Activated CD4-positive, alpha-beta T cell treated with anti-CD3 and anti-CD28 coated beads, Interleukin-2, amount 50 U/mL, for 48 hours (primary cell): ENCODE data around the gene MAB21L4.
A peak's percentile ranks its signal among the peaks of the same experiment; 100 is the strongest.

Source experiments
- DNase-seq, 2 experiments: peaks; one replicate each; pipeline ENCODE4 v3.0.0-alpha.2; 2020

Gene MAB21L4

GRCh38 chr2:240925191-240925567 is 29.2 kb upstream of the MAB21L4 start:
- no peak for DNase-seq

DNA sequence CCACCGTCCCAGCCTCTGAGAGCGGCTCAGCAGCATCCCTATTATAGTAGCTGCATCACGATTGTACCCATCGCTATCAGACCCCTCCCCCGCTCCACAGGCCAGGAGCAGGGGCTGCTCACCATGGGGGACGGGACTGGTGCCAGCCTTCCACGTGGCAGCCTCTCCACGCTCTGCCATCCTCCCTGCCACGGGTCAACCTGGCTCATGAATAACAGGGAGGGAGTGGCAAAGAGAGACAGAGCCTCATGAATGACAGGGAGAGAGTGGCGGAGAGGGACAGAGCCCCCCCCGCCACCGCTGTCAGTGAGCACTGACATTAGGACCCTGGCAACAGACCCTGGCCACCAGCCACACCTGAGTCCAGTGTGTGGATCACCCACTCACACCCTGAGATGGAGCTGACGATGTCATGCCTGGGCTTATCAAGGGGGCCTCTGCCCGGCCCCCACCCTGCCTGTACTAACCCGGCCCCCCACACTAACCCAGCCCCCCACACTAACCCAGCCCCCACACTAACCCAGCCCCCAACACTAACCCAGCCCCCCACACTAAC is 27.1 kb upstream of the MAB21L4 start:
- no peak for DNase-seq

DNA sequence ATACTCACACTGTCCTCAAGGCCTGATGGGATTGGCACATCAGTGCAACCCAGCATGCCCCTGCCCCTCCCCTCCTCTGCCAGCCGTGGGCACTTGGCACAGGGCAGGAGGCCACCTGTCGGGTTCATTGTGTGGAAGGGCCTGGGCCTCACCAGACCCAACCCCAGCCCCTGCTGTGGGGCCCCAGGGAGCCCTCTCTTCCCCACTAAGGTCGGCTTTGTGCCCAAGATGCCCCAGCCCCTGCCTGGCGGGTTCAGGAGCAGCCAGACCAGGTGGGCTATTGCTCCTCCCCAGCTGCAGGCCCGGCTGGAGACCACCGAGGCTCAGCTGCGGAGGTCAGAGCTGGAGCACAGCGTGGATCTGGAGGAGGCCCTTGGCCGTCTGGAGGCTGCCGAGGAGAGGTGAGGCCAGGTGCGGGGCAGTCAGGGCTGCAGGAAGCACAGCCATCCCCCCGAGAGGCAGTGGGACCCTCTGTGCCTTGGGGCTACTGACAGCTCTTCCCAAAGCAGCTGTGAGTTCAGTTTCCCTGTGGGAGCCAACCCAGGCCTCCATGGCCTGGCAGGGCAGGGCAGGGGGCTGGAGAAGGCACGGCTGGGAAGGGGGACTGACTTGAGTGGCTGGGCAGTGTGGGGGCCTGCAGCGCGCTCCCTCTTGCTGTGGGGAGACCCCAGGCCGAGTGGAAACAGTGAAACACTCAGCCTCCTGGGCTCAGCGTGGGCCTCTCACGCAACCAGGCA is 26.5 kb upstream of the MAB21L4 start:
- DNase-seq, result no peak

GRCh38 chr2:240921995-240922244 is 26.0 kb upstream of the MAB21L4 start:
- DNase-seq, result no peak

GRCh38 chr2:240921311-240921994 is 25.5 kb upstream of the MAB21L4 start:
- DNase-seq, result no peak

GRCh38 chr2:240920783-240921231 is 24.9 kb upstream of the MAB21L4 start:
- no peak for DNase-seq

DNA sequence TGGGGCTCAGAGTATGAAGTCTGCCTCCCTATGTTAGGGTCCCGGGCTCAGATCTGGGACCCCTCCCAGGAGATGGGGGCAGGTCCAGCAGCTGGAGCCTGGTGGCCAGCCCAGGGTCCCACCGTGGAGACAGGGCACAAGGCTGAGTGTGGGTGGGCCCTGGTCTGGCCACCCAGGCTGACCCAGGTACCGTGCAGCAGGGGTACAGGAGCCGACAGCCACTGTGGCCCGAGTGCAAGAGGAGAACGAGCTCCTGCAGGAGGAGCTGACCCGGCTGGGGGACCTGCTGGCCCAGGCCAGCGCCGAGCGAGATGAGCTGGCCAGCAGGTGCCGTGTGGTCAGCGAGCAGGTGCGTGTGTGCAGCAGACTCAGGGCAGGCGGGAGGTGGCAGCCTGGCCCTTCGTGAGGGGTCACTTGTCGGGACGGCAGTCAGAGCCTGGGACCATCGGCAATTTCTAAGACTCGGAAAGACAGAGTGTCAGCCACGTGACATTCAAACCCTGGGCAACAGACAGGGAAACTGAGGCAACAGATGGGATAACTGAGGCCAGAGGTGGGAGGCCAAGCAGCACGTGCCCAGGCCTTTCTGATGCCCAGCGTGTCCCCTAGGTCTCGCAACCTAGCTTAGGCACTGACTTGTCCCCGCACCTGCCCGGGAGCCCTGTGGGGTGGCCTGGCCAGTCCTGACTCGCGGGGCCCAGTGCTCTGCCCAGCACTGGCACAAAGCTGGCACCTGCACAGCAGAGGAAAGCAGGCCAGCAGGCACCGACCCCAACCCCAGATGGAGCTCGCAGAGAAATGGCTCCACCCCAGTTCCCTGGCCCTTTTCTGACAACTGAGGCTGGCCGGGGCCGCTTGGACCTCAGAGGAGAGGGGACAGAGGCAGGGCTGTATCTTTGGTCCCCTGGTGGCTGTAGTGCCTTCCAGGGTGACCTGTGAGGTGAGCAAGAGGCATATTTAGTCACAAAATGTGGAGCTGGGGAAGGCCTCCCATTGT is 24.1 kb upstream of the MAB21L4 start:
- no peak for DNase-seq

DNA sequence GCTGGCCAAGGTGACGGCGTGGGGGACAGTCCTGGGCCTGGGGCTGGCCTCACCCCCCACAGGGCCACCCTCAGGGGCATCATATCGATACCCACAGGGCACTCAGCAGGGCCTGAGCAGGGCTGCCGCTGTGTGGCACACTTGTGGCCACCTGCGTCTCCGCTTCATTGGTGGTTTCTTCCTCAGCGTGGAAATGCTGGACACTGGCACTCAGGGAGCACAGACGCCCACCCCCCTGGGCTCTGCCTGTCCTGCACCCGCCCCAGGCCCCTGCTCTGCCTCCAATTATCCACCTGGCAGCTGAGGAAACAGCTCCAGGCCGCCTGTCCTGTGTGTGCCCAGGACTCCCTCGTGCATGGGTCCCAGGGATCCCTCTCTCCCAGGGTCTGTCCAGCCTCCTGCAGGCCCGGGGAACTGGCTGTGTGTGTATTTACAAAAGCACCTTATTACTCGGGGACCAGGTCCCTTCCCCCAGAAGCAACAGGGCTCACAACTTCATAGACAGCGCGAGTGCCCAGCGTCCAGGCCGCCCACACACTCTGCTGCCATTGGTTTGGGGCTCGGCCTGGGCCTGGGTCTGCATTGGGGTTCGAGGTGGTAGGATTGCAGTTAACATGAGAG is 23.3 kb upstream of the MAB21L4 start:
- DNase-seq, result no peak

GRCh38 chr2:240918258-240919091 is 22.5 kb upstream of the MAB21L4 start:
- no peak for DNase-seq

DNA sequence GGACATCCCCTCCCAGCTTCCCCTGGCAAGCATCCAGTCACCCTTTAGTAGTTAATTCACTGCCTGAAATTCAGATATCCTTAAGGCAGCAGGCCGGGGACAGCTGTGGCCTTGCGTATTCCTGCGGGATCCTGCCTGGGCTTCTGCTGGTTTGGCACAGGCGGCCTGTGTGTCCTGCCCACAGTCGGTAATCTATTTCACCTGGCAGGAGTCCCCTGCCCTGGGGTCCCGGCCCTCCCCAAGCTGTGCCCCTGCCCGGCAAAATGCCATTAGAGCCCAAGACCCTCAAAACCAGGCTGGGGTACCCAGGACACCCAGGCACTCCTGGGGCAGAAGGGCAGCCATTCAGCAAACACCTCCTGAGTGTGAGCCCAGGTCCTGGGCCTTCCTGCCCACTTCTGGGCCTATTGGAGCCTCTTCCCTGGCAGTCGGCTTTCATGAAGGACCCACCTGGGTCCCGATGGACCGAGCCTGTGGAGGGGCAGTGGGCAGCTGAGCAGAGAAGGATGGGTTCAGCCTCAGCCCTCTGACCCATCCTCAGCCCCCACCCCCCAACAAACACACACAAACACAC is 21.8 kb upstream of the MAB21L4 start:
- DNase-seq, result no peak

GRCh38 chr2:240917009-240917683 is 21.2 kb upstream of the MAB21L4 start:
- DNase-seq, result no peak

DNA sequence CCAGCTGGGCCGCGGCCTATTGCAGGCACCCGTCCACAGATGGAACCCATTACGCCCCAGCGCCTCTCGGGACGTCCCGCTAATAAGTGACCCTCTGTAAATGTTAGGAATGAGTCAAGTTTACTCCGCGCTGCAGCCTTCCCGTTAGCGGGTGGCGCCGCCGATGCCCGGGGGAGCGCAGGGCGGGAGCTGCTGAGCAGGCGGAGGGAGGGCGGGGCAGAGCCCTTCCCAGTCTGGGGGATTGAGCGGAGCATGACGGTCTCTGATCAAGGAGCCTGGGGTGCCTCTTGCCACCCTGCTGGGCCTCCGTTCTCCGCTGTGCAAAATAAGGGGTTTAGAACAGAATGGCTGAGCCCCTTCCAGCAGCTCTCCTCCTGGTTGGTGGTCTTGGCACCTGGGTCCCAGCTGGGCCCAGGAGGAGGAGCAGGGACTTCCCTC is 20.6 kb upstream of the MAB21L4 start:
- no peak for DNase-seq

DNA sequence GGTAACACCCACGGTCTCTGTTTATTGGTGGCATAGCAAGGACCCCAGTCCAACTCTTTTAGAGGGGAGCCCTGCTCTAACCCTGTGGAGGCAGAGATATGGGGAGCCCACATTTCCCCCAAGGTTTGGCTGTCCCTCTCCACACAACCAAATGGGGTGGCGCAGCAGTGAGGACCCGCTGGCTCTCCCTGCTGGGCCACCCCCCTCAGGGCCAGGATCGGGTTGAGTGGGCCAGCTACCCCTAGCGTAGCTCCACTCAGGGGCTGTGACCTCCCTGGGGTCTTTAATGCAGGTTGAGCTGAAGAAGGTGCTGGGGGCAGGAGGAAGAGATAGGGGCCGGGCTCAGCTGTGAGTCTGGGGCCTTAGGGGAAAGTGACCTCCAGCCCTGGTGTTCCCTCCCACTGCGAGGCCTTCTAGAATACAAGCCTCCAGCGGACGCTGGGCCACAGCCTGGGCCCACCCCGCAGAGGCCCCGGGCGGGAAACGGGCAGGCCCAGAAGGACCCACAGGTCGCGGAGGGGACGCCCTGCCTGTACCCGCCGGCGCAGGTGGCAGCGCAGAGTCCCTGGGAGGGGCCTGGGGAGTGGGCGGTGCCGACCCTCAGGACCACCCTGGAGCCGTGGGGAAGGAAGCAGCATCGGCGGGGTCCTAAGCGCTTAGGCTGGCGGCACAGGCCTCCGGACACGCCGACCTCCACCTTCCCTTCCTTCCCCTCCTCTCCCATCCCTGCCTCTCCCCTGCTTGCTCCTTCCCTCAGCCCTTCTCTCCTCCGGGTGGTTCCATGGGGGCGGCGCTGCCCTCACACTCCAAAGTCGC is 19.8 kb upstream of the MAB21L4 start:
- DNase-seq, result no peak

DNA sequence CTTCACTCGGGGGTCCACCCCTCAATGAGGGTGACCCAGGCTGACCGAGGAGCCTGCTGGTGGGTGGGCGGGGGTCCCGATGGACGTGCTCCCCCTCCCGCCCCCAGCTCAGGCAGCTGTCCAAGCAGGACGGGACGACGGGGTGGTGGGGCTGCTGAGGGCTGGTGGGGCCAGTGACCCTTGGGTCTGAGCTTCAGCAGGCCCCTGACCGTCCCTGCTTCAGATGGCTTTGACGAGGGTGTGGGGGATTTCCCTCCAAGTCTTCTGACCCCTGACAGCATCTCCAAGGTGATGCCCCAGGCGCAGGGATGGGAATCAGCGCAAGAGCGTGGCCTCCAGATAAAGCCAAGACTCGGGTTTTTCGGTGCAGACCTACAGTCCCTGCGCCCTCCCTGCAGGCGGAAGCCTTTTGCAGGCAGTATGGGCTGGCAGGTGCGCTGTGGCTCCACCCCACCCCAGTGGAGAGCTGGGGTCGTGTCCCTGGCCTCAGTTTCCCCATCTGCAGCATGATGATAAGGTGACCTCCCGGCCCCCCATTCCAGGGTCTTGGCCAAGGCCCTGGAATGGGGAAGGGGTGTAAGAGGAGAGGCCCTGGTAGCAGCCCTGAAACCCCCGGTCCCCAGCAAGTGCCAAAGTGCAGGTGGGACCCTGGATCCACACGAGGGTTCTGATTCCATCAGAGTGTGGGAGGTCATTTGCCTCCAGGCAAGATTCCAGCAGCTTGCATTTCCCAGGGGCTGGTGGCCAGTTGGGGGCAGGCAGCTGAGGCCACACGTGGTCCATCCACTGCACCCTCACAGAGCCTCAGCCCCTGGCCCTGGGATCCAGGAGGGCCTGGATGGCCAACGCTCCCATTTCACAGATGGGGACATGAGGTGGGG is 18.9 kb upstream of the MAB21L4 start:
- DNase-seq, result no peak

DNA sequence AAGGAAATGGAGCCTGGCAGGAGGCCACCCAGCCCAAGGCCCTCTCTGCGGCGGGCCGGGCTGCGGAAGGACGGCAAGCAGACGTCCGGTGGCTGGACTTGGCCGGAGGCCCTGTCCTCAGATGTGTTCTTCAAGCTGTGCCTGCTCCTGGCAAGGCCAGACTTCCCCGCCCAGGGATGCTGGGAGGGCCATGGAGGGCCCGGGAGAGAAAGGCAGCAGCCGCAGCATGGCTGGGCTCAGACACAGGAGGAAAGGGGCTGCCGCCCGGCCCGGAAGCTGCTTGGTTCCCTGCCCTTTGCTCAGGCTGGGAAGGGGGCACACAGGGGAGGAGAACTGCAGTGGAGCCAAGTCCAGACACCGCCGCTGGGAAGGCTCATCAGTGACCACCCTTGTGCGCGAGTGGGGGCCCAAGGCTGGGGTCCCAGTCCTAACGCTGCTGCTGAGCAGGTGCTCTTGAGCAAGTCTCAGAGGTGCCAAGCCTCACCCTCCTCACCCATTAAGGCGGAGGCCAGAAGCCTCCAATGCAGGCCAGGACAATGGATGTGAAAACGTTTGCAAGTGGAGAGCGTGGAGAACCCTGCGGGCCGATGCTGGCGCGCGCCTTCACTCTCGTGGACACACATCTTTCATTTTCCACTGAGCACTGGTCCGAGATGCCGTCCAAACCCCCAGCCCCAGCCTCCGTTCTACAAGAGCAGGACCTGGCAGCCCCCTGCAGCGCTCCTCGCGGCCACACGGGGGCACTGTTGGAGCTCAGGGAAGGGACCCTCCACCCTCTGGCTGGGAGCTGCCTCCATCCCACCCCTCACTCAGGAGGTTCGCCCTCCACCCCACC is 18.1 kb upstream of the MAB21L4 start:
- DNase-seq, result peak; percentile 75

DNA sequence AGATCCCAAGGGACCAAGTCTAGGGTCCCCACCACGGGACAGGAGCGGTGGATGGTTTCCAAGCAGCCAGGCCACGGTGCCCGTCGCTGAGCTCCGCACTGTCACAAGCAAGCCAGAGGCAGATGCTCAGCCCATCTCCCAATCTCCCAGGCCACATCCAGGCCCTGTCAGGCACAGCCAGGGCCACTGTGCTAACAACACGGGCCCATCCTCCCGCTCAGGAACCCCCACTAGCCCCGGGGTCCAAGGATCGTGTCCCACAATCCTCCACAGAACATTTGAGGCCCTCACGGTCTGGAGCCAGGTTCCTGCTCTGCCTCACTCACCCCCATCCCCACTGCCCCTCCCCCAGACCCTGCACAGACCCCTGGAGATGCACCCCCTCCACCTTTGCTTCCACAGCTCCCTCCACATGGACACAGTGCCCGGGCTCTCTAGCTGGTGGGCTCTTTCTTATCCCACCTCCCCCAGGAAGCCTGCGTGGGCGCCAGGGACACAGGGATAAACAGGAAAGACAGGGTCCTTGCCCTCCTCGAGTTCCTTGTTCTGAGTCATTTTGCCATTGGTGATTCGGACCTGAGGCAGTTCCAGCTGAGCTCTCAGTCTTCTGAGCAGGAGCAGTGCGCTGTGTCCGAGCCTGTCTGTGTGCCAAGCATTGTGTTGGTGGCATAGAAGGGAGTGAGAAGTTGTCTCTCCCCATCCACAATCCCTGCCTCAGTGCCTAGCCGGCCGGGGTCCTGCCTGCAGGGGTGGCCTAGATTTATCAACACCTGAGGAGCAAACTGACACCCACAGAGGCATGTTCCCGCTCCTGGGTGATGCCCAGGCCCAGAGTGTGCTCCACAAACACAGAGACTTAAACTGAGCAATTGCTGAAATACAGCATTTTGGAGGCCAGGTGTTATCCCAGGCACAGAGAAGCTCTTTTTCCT is 17.2 kb upstream of the MAB21L4 start:
- DNase-seq, result no peak
